ENCODE data around the gene PCGF1. TPM values are rescaled to one million over a fixed set of nuclear protein-coding genes. Genes with fewer than 3 reads are reported as not detected.

The PCGF1 gene
- total RNA-seq, 2 experiments from 2014 or later = 9.9 to 15.9 TPM

DNA sequence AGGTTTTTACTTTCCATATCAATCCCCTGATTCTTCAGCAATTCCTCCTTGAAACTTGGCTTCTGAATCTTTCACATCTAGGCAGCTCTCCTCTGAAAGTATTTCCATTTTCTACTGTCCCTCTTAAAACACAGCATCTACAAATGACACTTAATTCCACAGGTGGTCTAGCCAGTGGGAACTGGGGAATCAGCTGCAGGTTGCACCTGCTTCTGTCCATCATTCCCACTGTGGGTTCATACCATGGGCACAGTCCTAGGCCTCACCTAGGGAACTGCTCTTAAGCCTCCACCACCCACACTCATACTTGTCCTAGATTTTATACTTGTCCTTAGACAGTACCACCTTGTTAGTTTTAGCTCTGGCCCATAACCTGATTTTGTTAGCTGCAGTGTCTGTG lies 44.0 kb upstream of the PCGF1 start:
- H3K4me1 ChIP-seq (ENCODE audit: insufficient read depth, low read length, poor library complexity, severe bottlenecking) = peaks cover 13% of the 10 kb centered on the region
- BruUV-seq (replicated peaks) = no TSS peak
- H3K4me3 ChIP-seq (ENCODE audit: low read depth, low read length, poor library complexity, severe bottlenecking) = no peak overlapping the region
- CTCF ChIA-PET (ENCODE audit: unreplicated experiment) = interaction anchor here (0.5 kb wide), 1 partner anchor 77 kb away, joined by 5 read pairs; no protein-coding TSS in a partner anchor
- no peak for TF ChIP-seq EZH2phosphoT487 (IDR thresholded peaks at IDR 0.05; ENCODE audit: borderline replicate concordance, low read depth, low read length)
- TF ChIP-seq, protein P1, sequence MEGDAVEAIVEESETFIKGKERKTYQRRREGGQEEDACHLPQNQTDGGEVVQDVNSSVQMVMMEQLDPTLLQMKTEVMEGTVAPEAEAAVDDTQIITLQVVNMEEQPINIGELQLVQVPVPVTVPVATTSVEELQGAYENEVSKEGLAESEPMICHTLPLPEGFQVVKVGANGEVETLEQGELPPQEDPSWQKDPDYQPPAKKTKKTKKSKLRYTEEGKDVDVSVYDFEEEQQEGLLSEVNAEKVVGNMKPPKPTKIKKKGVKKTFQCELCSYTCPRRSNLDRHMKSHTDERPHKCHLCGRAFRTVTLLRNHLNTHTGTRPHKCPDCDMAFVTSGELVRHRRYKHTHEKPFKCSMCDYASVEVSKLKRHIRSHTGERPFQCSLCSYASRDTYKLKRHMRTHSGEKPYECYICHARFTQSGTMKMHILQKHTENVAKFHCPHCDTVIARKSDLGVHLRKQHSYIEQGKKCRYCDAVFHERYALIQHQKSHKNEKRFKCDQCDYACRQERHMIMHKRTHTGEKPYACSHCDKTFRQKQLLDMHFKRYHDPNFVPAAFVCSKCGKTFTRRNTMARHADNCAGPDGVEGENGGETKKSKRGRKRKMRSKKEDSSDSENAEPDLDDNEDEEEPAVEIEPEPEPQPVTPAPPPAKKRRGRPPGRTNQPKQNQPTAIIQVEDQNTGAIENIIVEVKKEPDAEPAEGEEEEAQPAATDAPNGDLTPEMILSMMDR (conservative IDR thresholded peaks at IDR 0.05; ENCODE audit: low read length) = no peak
- H3K9me2 ChIP-seq (ENCODE audit: insufficient read depth, low read length) = no peaks in the 10 kb centered on the region
- H3K9me3 ChIP-seq (ENCODE audit: low read length) = no peaks in the 10 kb centered on the region
- no peaks in the 10 kb centered on the region for H3K36me3 ChIP-seq (ENCODE audit: insufficient read depth, low read length)
- intact Hi-C loops (cut with micrococcal nuclease; ENCODE audit: unreplicated experiment) = no loop called here
- no peaks in the 10 kb centered on the region for H3K79me2 ChIP-seq (ENCODE audit: insufficient read depth, low read depth, low read length)
- H2AFZ ChIP-seq (ENCODE audit: low read length) = no peak overlapping the region
- POLR2A ChIA-PET = interaction anchor here (0.6 kb wide), 1 partner anchor 10 kb away, joined by 3 read pairs; no protein-coding TSS in a partner anchor
- no peaks in the 10 kb centered on the region for H4K20me1 ChIP-seq (ENCODE audit: insufficient read depth, low read length)
- no peak for DNase-seq (ENCODE audit: low spot score)
- H3K27ac ChIP-seq (ENCODE audit: low read depth, low read length, poor library complexity, severe bottlenecking) = no peak overlapping the region
- H3K4me2 ChIP-seq (ENCODE audit: low read length) = no peak overlapping the region

DNA sequence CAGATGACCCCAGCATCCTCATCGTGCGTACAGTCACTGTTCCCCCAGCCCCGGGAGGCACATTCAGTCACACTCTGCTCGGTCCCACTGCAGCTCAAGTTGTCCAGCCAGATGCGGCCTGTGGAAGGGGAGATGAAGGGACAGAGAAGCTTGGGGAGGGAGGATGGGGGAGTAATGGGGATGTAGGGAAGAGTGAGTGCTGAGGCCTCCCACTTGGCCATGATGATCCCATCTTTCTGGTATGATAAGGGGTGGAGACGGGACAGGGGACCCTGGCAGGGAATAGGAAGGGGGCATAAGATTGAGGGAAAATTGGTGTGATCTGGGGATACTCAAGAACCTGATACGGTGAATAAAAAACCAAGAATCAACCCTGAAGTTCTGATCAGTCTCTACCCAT lies 42.7 kb upstream of the PCGF1 start:
- Histone ChIP-seq H4K20me1 (ENCODE audit: insufficient read depth, low read length) (no peaks in the 10 kb centered on the region), H3K9me3 (ENCODE audit: low read length) (no peaks in the 10 kb centered on the region), H3K27ac (ENCODE audit: low read depth, low read length, poor library complexity, severe bottlenecking) (no peak overlapping the region), H3K4me1 (ENCODE audit: insufficient read depth, low read length, poor library complexity, severe bottlenecking) (peaks cover 9% of the 10 kb centered on the region), H3K36me3 (ENCODE audit: insufficient read depth, low read length) (no peaks in the 10 kb centered on the region), H3K4me3 (ENCODE audit: low read depth, low read length, poor library complexity, severe bottlenecking) (no peak overlapping the region), H3K79me2 (ENCODE audit: insufficient read depth, low read depth, low read length) (no peaks in the 10 kb centered on the region), H2AFZ (ENCODE audit: low read length) (no peak overlapping the region), H3K9me2 (ENCODE audit: insufficient read depth, low read length) (no peaks in the 10 kb centered on the region), H3K4me2 (ENCODE audit: low read length) (no peak overlapping the region)
- no peak for TF ChIP-seq EZH2phosphoT487 (IDR thresholded peaks at IDR 0.05; ENCODE audit: borderline replicate concordance, low read depth, low read length)
- ChIA-PET POLR2A (interaction anchor here (0.5 kb wide), 1 partner anchor 640 kb away, joined by 3 read pairs; no protein-coding TSS in a partner anchor), CTCF (ENCODE audit: unreplicated experiment) (no interaction called here)
- intact Hi-C loops (cut with micrococcal nuclease; ENCODE audit: unreplicated experiment) = no loop called here
- DNase-seq (ENCODE audit: low spot score) = no peak
- no TSS peak for BruUV-seq (replicated peaks)

DNA sequence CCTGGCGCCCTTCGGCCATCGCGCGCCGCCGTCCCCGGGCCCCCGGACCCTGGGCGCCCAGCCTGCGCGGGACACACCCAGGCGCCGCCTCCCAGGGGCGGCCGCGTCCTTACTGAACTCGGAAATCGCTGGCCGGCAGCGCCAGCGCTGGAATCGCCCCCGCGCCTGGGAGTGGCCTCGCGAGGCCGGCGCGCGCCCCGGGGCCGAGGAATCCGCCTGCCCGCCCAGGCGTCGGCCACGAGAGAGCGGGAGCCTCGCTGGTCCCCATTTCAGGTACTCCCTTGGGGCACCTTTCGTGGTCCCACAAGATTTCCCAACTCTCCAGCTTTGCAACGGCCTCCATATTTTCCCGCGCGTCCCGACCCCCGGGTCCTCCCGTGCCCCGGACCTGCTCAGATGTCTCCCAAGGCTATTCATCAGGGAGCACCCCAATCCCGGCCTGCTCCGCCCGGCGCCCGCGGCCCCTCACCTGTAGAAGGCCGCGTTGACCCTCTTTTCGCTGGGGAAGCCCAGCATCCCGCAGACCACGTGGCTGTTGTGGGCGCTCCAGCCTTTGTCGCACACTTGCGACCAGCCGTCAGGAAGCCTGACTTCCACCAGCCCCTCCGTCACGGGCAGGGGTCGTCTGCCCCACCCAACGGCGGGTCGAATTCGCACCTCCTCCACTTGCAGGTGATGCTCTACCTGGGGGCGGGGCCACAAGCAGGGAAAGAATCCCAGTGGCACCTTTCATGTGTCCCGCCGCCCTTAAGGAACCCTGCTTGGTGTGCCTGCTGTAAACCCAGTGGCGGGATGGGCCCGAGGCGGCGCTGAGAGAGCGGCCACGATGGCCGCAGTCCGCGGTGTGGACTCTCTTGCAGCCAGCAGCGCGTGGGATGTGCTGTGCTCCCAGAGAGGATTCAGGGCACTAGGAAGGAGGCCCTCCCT lies 41.7 kb upstream of the PCGF1 start:
- DNase-seq (ENCODE audit: low spot score) = no peak
- Histone ChIP-seq H2AFZ (ENCODE audit: low read length) (no peak overlapping the region), H3K27ac (ENCODE audit: low read depth, low read length, poor library complexity, severe bottlenecking) (no peak overlapping the region), H3K79me2 (ENCODE audit: insufficient read depth, low read depth, low read length) (no peaks in the 10 kb centered on the region), H3K4me2 (ENCODE audit: low read length) (no peak overlapping the region), H3K36me3 (ENCODE audit: insufficient read depth, low read length) (no peaks in the 10 kb centered on the region), H3K4me1 (ENCODE audit: insufficient read depth, low read length, poor library complexity, severe bottlenecking) (peaks cover 7% of the 10 kb centered on the region), H4K20me1 (ENCODE audit: insufficient read depth, low read length) (no peaks in the 10 kb centered on the region), H3K9me2 (ENCODE audit: insufficient read depth, low read length) (no peaks in the 10 kb centered on the region), H3K4me3 (ENCODE audit: low read depth, low read length, poor library complexity, severe bottlenecking) (no peak overlapping the region), H3K9me3 (ENCODE audit: low read length) (no peaks in the 10 kb centered on the region)
- intact Hi-C loops (cut with micrococcal nuclease; ENCODE audit: unreplicated experiment) = loop anchor here (5.0 kb wide), 1 partner anchor 38 kb away; no protein-coding TSS in a partner anchor
- no TSS peak for BruUV-seq (replicated peaks)
- ChIA-PET POLR2A (no interaction called here), CTCF (ENCODE audit: unreplicated experiment) (no interaction called here)
- no peak for TF ChIP-seq EZH2phosphoT487 (IDR thresholded peaks at IDR 0.05; ENCODE audit: borderline replicate concordance, low read depth, low read length)
- TF ChIP-seq, protein P1 (conservative IDR thresholded peaks at IDR 0.05; ENCODE audit: low read length) = no peak
